H1 (cell line): ENCODE results near the gene C20orf141. TPM values are rescaled to one million over a fixed set of nuclear protein-coding genes. Genes with fewer than 3 reads are reported as not detected.

Experiments used
- CTCF ChIA-PET: fragments of 300-600 bp; sonication (Branson Sonifier 250); formaldehyde crosslinking; loops from one replicate; lab custom pipeline; 2021; ENCODE audit not compliant: partially characterized antibody; lab: Charles Lee
- POLR2A ChIA-PET: fragments of 300-600 bp; sonication (Branson Sonifier 250); formaldehyde crosslinking; loops from one replicate; lab custom pipeline; 2021; ENCODE audit warnings: inconsistent platforms; ENCODE audit not compliant: partially characterized antibody; lab: Charles Lee
- DNase-seq, 2 experiments: peaks; one replicate each; pipeline versions ENCODE4 v3.0.0 to v3.0.0-alpha.2; 2010 to 2022; ENCODE audit warnings: low spot score in 2 of 2, low read depth in 1 of 2, mixed read lengths in 1 of 2
- FAIRE-seq: peaks from 2 replicates; lab custom pipeline; 2011; peaks lifted over from hg19 to GRCh38; lab: Jason Lieb, UNC
- H2AFZ ChIP-seq: 2 replicates; pipeline ENCODE4 v1.8.1; 2012; ENCODE audit warnings: low read length, inconsistent platforms
- H2AK5ac ChIP-seq: 2 replicates; pipeline ENCODE4 v1.6.1; 2013; ENCODE audit warnings: low read depth, low read length
- H2BK120ac ChIP-seq: replicated peaks from 2 replicates; pipeline ENCODE3; 2013; ENCODE audit warnings: low read depth, low read length, inconsistent platforms
- H2BK12ac ChIP-seq: 2 replicates; pipeline ENCODE4 v1.6.1; 2013; ENCODE audit warnings: low read depth, low read length
- H2BK15ac ChIP-seq: 2 replicates; pipeline ENCODE4 v1.6.1; 2013; ENCODE audit warnings: low read length
- H2BK20ac ChIP-seq: 2 replicates; pipeline ENCODE4 v1.6.1; 2013; ENCODE audit warnings: low read length
- H2BK5ac ChIP-seq: 2 replicates; pipeline ENCODE4 v1.6.1; 2013; ENCODE audit warnings: low read depth, low read length
- H3K14ac ChIP-seq: 2 replicates; pipeline ENCODE4 v1.6.1; 2013; ENCODE audit warnings: inconsistent platforms; ENCODE audit not compliant: insufficient read length
- H3K18ac ChIP-seq: 2 replicates; pipeline ENCODE4 v1.6.1; 2013; ENCODE audit warnings: low read length; ENCODE audit errors: extremely low read depth
- H3K23ac ChIP-seq: 2 replicates; pipeline ENCODE4 v1.6.1; 2013; ENCODE audit warnings: inconsistent platforms; ENCODE audit not compliant: insufficient read length
- H3K23me2 ChIP-seq: 2 replicates; pipeline ENCODE4 v1.6.1; 2013; ENCODE audit warnings: low read depth, low read length
- H3K27ac ChIP-seq: 2 replicates; pipeline ENCODE4 v1.6.1; 2011; ENCODE audit warnings: low read depth, low read length, inconsistent platforms
- H3K27me3 ChIP-seq, 4 experiments: replicated peaks in 1 of 4; 1 replicate in 1 of 4; 2 replicates in 3 of 4; pipeline versions ENCODE4 v1.6.1 to v1.8.1; 2011 to 2013; ENCODE audit warnings: low read length in 3 of 4, mild to moderate bottlenecking in 3 of 4, inconsistent platforms in 2 of 4, mixed read lengths in 2 of 4, moderate library complexity in 1 of 4; ENCODE audit not compliant: control insufficient read depth in 3 of 4, insufficient read depth in 3 of 4; ENCODE audit errors: extremely low read depth in 1 of 4
- H3K36me3 ChIP-seq, 4 experiments: 2 replicates each; pipeline versions ENCODE4 v1.6.1 to v1.8.1; 2011 to 2013; ENCODE audit warnings: mild to moderate bottlenecking in 4 of 4, low read length in 3 of 4, moderate library complexity in 2 of 4, control low read depth in 1 of 4, inconsistent platforms in 1 of 4; ENCODE audit not compliant: insufficient read depth in 4 of 4, control insufficient read depth in 2 of 4
- H3K4ac ChIP-seq: replicated peaks from 2 replicates; pipeline ENCODE3; 2013; ENCODE audit warnings: low read length, low read depth, mixed read lengths, inconsistent platforms; ENCODE audit not compliant: insufficient read length
- H3K4me1 ChIP-seq, 4 experiments: replicated peaks in 1 of 4; 1 replicate in 1 of 4; 2 replicates in 3 of 4; pipeline versions ENCODE4 v1.6.1 to v1.8.1; 2011 to 2013; ENCODE audit warnings: low read length in 3 of 4, inconsistent platforms in 2 of 4, mixed read lengths in 1 of 4; ENCODE audit not compliant: insufficient read depth in 4 of 4, control insufficient read depth in 3 of 4
- H3K4me2 ChIP-seq, 2 experiments: 2 replicates each; pipeline versions ENCODE4 v1.6.1 to v1.8.1; 2011 to 2013; ENCODE audit warnings: low read depth in 2 of 2, low read length in 2 of 2, control low read depth in 1 of 2, inconsistent platforms in 1 of 2, mild to moderate bottlenecking in 1 of 2; ENCODE audit not compliant: insufficient read depth in 1 of 2
- H3K4me3 ChIP-seq, 4 experiments: fragments of 200-600, 300-600 bp in 1 of 4; sonication (generic), shearing (Covaris generic), sonication (Bioruptor Twin) in 1 of 4; 2 replicates each; pipeline versions ENCODE4 v1.5.1 to v1.8.1; 2011 to 2016; ENCODE audit warnings: low read length in 4 of 4, low read depth in 3 of 4, control low read depth in 2 of 4, inconsistent platforms in 2 of 4, mild to moderate bottlenecking in 2 of 4, mixed read lengths in 1 of 4, moderate library complexity in 1 of 4; ENCODE audit not compliant: insufficient read depth in 2 of 4; ENCODE audit errors: extremely low read depth in 1 of 4
- H3K56ac ChIP-seq: replicated peaks from 2 replicates; pipeline ENCODE3; 2013; ENCODE audit warnings: low read depth, mild to moderate bottlenecking, mixed read lengths, low read length, inconsistent platforms; ENCODE audit not compliant: insufficient read length
- H3K79me1 ChIP-seq: 2 replicates; pipeline ENCODE4 v1.6.1; 2013; ENCODE audit warnings: low read depth, low read length, control low read depth
- H3K79me2 ChIP-seq, 2 experiments: 2 replicates each; pipeline versions ENCODE4 v1.6.1 to v1.8.1; 2012 to 2013; ENCODE audit warnings: low read length in 2 of 2, mild to moderate bottlenecking in 2 of 2, inconsistent platforms in 1 of 2; ENCODE audit not compliant: insufficient read depth in 2 of 2, control insufficient read depth in 1 of 2
- H3K9ac ChIP-seq, 4 experiments: replicated peaks in 1 of 4; 1 replicate in 1 of 4; 2 replicates in 3 of 4; pipeline versions ENCODE4 v1.6.1 to v1.8.1; 2011 to 2013; ENCODE audit warnings: low read depth in 3 of 4, low read length in 3 of 4, control low read depth in 2 of 4, mild to moderate bottlenecking in 2 of 4, moderate library complexity in 2 of 4, inconsistent platforms in 1 of 4; ENCODE audit errors: extremely low read depth in 1 of 4
- H3K9me3 ChIP-seq, 2 experiments: 2 replicates each; pipeline versions ENCODE4 v1.6.1 to v1.8.1; 2012 to 2013; ENCODE audit warnings: mild to moderate bottlenecking in 2 of 2, moderate library complexity in 2 of 2, control low read depth in 1 of 2, inconsistent platforms in 1 of 2, low read depth in 1 of 2, low read length in 1 of 2, mixed read lengths in 1 of 2; ENCODE audit not compliant: insufficient read depth in 2 of 2
- H4K20me1 ChIP-seq, 2 experiments: replicated peaks in 1 of 2; 2 replicates each; pipeline versions ENCODE3 to v1.8.1; 2011 to 2013; ENCODE audit warnings: inconsistent platforms in 2 of 2, low read length in 2 of 2, mild to moderate bottlenecking in 1 of 2; ENCODE audit not compliant: insufficient read depth in 2 of 2, control insufficient read depth in 1 of 2
- H4K5ac ChIP-seq: 2 replicates; pipeline ENCODE4 v1.6.1; 2013; ENCODE audit warnings: low read length, low read depth, mixed read lengths, inconsistent platforms; ENCODE audit not compliant: insufficient read length
- H4K8ac ChIP-seq: 2 replicates; pipeline ENCODE4 v1.8.0; 2013; ENCODE audit warnings: mild to moderate bottlenecking, moderate library complexity, low read length, inconsistent platforms; ENCODE audit not compliant: insufficient read depth; ENCODE audit errors: extremely low read depth
- H4K91ac ChIP-seq: replicated peaks from 2 replicates; pipeline ENCODE3; 2013; ENCODE audit warnings: low read length, mixed read lengths, inconsistent platforms; ENCODE audit not compliant: insufficient read length
- ASH2L ChIP-seq: fragments of 200-600, 300-600 bp; sonication (generic); IDR thresholded peaks from one replicate; pipeline ENCODE4 v1.7.1; 2017; ENCODE audit warnings: low read length
- BCL11A ChIP-seq, 2 experiments: IDR thresholded peaks; one replicate each; pipeline ENCODE4 v1.6.1; 2011; ENCODE audit warnings: low read depth in 2 of 2, low read length in 2 of 2, mild to moderate bottlenecking in 2 of 2
- CHD1 ChIP-seq: IDR thresholded peaks from 2 replicates; pipeline ENCODE4 v1.6.1; 2012; ENCODE audit warnings: low read depth, low read length, improper control_type of control experiment
- FOSL1 ChIP-seq: IDR thresholded peaks from 2 replicates; pipeline ENCODE4 v1.6.1; 2011; ENCODE audit warnings: mild to moderate bottlenecking, low read depth, low read length, moderate library complexity; ENCODE audit not compliant: insufficient read depth
- GTF2F1 ChIP-seq: IDR thresholded peaks from 2 replicates; pipeline ENCODE4 v1.6.1; 2012; ENCODE audit warnings: low read depth, low read length, improper control_type of control experiment, borderline replicate concordance
- HDAC2 ChIP-seq, 2 experiments: fragments of 300-600 bp in 1 of 2; sonication (generic) in 1 of 2; IDR thresholded peaks; 2 replicates each; pipeline ENCODE4 v1.6.1; 2011 to 2012; ENCODE audit warnings: low read depth in 2 of 2, low read length in 2 of 2, mild to moderate bottlenecking in 2 of 2, moderate library complexity in 2 of 2, borderline replicate concordance in 1 of 2, inconsistent platforms in 1 of 2
- KDM4A ChIP-seq: IDR thresholded peaks from one replicate; pipeline ENCODE4 v1.7.1; 2012; ENCODE audit warnings: low read depth, mild to moderate bottlenecking, moderate library complexity, low read length, inconsistent platforms; ENCODE audit not compliant: severe bottlenecking
- KDM5A ChIP-seq: fragments of 200-600 bp; IDR thresholded peaks from 2 replicates; pipeline ENCODE4 v1.7.1; 2012; ENCODE audit warnings: mild to moderate bottlenecking, low read length, inconsistent platforms, mixed read lengths
- SIN3A ChIP-seq, 2 experiments: IDR thresholded peaks in 1 of 2; conservative IDR thresholded peaks in 1 of 2; 2 replicates each; pipeline ENCODE4 v1.6.1; 2011 to 2012; ENCODE audit warnings: low read length in 2 of 2, improper control_type of control experiment in 1 of 2, low read depth in 1 of 2, mild to moderate bottlenecking in 1 of 2
- SIRT6 ChIP-seq: IDR thresholded peaks from one replicate; pipeline ENCODE4 v1.7.1; 2012; ENCODE audit warnings: low read length, inconsistent platforms
- WGBS, 2 experiments: shearing (Covaris generic) in 1 of 2; methylation state at CpG; one replicate each; pipeline versions ENCODE4 v1.1.6 to v1.1.7; 2013 to 2015; ENCODE audit warnings: low lambda C conversion rate in 2 of 2, mixed read lengths in 2 of 2, inconsistent platforms in 1 of 2, low coverage in 1 of 2, missing lambda C conversion rate in 1 of 2; ENCODE audit not compliant: insufficient replicate concordance in 2 of 2, insufficient coverage in 1 of 2, insufficient read length in 1 of 2; ENCODE audit errors: extremely low coverage in 1 of 2, missing lambda C conversion rate in 1 of 2; 5-methylcytosine and 5-hydroxymethylcytosine counted together
- polyA plus RNA-seq, 7 experiments: library from polyadenylated mRNA; depleted of rRNA in 3 of 7; stranded (reverse) in 5 of 7; unstranded in 2 of 7; fragments of >200 nt in 5 of 7; fragments of 200-250 nt in 2 of 7; gene quantifications; 1 replicate in 5 of 7; 2 replicates in 1 of 7; 4 replicates in 1 of 7; pipeline versions ENCODE4 v1.2.1 to v1.2.3, GENCODE V29; 2011 to 2013; ENCODE audit warnings: missing spikeins in 2 of 7, mixed read lengths in 2 of 7
- total RNA-seq: library from RNA; stranded (reverse); fragmentation: NEBNext Ultra II Directional; extraction: Animal tissue kit (Norgen Biotek cat#: 25700); gene quantifications from 2 replicates; pipeline ENCODE4 v1.2.1, GENCODE V29; 2021
- TF ChIP-seq, protein P1 (sequence below): IDR thresholded peaks from 2 replicates; pipeline ENCODE4 v1.6.1; 2012; ENCODE audit warnings: inconsistent platforms

C20orf141 gene
- total and polyA plus RNA-seq, 2 of the 8 experiments (the other 6 are each of a cell fraction or from before 2014, with no cell fraction given), result not detected

DNA sequence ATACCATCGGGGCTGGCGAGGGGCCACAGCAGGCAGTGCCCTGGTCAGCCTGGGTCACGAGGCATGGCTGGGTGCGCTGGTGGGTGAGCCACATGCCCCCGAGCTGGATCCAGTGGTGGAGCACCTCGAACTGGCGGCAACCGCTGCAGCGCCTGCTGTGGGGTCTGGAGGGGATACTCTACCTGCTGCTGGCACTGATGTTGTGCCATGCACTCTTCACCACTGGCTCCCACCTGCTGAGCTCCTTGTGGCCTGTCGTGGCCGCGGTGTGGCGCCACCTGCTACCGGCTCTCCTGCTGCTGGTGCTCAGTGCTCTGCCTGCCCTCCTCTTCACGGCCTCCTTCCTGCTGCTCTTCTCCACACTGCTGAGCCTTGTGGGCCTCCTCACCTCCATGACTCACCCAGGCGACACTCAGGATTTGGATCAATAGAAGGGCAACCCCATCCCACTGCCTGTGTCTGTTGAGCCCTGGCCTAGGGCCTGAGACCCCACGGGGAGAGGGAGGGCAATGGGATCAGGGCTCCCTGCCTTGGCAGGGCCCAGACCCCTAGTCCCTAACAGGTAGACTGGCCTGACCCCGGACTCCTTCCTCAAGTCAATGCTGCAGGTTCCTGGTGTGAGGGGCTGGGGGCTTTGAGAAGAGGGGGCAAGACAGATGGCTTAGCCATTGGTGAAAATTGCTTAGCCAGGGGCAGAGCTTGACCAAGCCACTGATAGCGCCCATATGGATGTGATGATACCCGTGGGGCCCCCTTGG lies 2.0 kb downstream of the C20orf141 start:
- H3K23me2 ChIP-seq, result peaks cover 3% of the 10 kb centered on the region; the same call in 1 of the 2 replicates
- H3K4me3 ChIP-seq, result no peak overlapping the region
- H3K36me3 ChIP-seq, result 0 out of 8 replicates have a peak, but pooled peaks cover 0 to 2% (median 0%) of the 10 kb centered on the region in 4 experiments
- FAIRE-seq, result no peak
- ChIA-PET POLR2A (interaction anchor here (1.1 kb wide), 1 partner anchor 350 kb away, joined by 3 read pairs; no protein-coding TSS in a partner anchor), CTCF (interaction anchor here (0.6 to 1.8 kb wide), 8 partner anchors 13 to 278 kb away, joined by 3 to 7 read pairs (median 4); partner anchors contain the start of gene CPXM1)
- H4K91ac ChIP-seq, result no peak overlapping the region
- no peak overlapping the region for H4K8ac ChIP-seq
- no peaks in the 10 kb centered on the region for H3K79me1 ChIP-seq
- no peaks in the 10 kb centered on the region for H3K79me2 ChIP-seq
- no peak overlapping the region for H2BK12ac ChIP-seq
- no peak overlapping the region for H3K23ac ChIP-seq
- H2AFZ ChIP-seq, result no peak overlapping the region
- H3K56ac ChIP-seq, result no peak overlapping the region
- no peak overlapping the region for H3K4me2 ChIP-seq
- peaks cover 15 to 33% (median 26%) of the 10 kb centered on the region in 4 experiments for H3K27me3 ChIP-seq
- peak in 1 of 2 experiments; percentile 66 for DNase-seq
- H3K4ac ChIP-seq, result no peak overlapping the region
- no peak overlapping the region for H2BK20ac ChIP-seq
- no peak overlapping the region for H2AK5ac ChIP-seq
- no peak overlapping the region for H2BK5ac ChIP-seq
- H3K9me3 ChIP-seq, result 0 out of 4 replicates have a peak, but pooled peaks cover 0 to 7% of the 10 kb centered on the region in 2 experiments
- H4K5ac ChIP-seq, result no peak overlapping the region
- H3K14ac ChIP-seq, result no peak overlapping the region
- H3K9ac ChIP-seq, result no peak overlapping the region
- H3K27ac ChIP-seq, result no peak overlapping the region
- H2BK15ac ChIP-seq, result no peak overlapping the region
- H4K20me1 ChIP-seq, result no peaks in the 10 kb centered on the region
- no peak overlapping the region for H3K18ac ChIP-seq
- H2BK120ac ChIP-seq, result no peak overlapping the region
- peaks cover 0 to 14% (median 9%) of the 10 kb centered on the region in 4 experiments; a peak in 6 of 7 replicates for H3K4me1 ChIP-seq
- WGBS, 2 experiments, result 77% methylated on average over 18 of the region's 20 CpGs; no CpG with 5 or more reads in 1 of the 2 experiments
- no peak for TF ChIP-seq KDM5A
- TF ChIP-seq FOSL1, result no peak
- no peak for TF ChIP-seq KDM4A
- TF ChIP-seq, protein P1, sequence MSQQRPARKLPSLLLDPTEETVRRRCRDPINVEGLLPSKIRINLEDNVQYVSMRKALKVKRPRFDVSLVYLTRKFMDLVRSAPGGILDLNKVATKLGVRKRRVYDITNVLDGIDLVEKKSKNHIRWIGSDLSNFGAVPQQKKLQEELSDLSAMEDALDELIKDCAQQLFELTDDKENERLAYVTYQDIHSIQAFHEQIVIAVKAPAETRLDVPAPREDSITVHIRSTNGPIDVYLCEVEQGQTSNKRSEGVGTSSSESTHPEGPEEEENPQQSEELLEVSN, result no peak
- no peak for TF ChIP-seq BCL11A (IDR thresholded peaks at IDR 0.05; ENCODE audit: low read depth in 2 of 2, low read length in 2 of 2)
- TF ChIP-seq HDAC2 (IDR thresholded peaks at IDR 0.05; ENCODE audit: borderline replicate concordance in 1 of 2, low read depth in 2 of 2, low read length in 2 of 2), result no peak
- no peak for TF ChIP-seq SIN3A (conservative IDR thresholded peaks at IDR 0.05 in 1 of 2, IDR thresholded peaks at IDR 0.05 in 1 of 2; ENCODE audit: low read depth in 1 of 2, low read length in 2 of 2)
- no peak for TF ChIP-seq GTF2F1
- TF ChIP-seq ASH2L, result no peak
- no peak for TF ChIP-seq SIRT6
- no peak for TF ChIP-seq CHD1
